GM12878 (cell line): ENCODE measurements around the gene TRPC1. TPM values are rescaled to one million over a fixed set of nuclear protein-coding genes. Genes with fewer than 3 reads are reported as not detected.

ENCODE experiments used
- ATAC-seq: fragments of 200-7000 bp; cut with Tn5 transposase; 3 replicates; pipeline ENCODE4 v1.9.1; 2020; ENCODE audit warnings: mild to moderate bottlenecking, moderate library complexity
- BruUV-seq: library from RNA; stranded (reverse); fragments of 400-500 nt; replicated peaks from 2 replicates; lab custom pipeline; 2021; lab: Mats Ljungman, UMichigan
- CTCF ChIA-PET: fragments of 300-600 bp; sonication (Branson Sonifier 250); formaldehyde crosslinking; extraction: SDS; loops from one replicate; lab custom pipeline; 2021; ENCODE audit warnings: inconsistent platforms; lab: Yijun Ruan, JAX
- POLR2A ChIA-PET: fragments of 350-600 bp; formaldehyde crosslinking; extraction: SDS; loops from one replicate; lab custom pipeline; 2021; ENCODE audit warnings: inconsistent platforms; lab: Charles Lee
- RAD21 ChIA-PET: fragments of 300-600 bp; sonication (Branson Sonifier 250); formaldehyde crosslinking; loops from one replicate; lab custom pipeline; 2023; ENCODE audit warnings: antibody characterized with exemption; ENCODE audit not compliant: unreplicated experiment; lab: Charles Lee
- SMC1A ChIA-PET: fragments of 300-600 bp; sonication (Branson Sonifier 250); formaldehyde crosslinking; loops from one replicate; lab custom pipeline; 2023; ENCODE audit not compliant: unreplicated experiment, uncharacterized antibody; lab: Charles Lee
- DNase-seq: peaks from one replicate; pipeline ENCODE4 v3.0.0-alpha.2; 2011; ENCODE audit warnings: low read depth, low spot score
- FAIRE-seq: peaks from 3 replicates; lab custom pipeline; 2011; peaks lifted over from hg19 to GRCh38; lab: Jason Lieb, UNC
- H2AFZ ChIP-seq: 2 replicates; pipeline ENCODE4 v1.6.0; 2011; ENCODE audit warnings: low read depth, low read length, control low read depth; ENCODE audit not compliant: control insufficient read depth
- H3K27ac ChIP-seq: 2 replicates; pipeline ENCODE4 v1.5.1; 2011; ENCODE audit warnings: control low read depth; ENCODE audit not compliant: control insufficient read depth, insufficient read depth
- H3K27me3 ChIP-seq, 2 experiments: replicated peaks in 1 of 2; 2 replicates each; pipeline versions ENCODE4 v1.6.0 to v1.6.1; 2011; ENCODE audit warnings: low read length in 1 of 2; ENCODE audit not compliant: control insufficient read depth in 2 of 2, insufficient read depth in 2 of 2
- H3K36me3 ChIP-seq, 2 experiments: 2 replicates each; pipeline ENCODE4 v1.5.1; 2011; ENCODE audit warnings: low read length in 1 of 2; ENCODE audit not compliant: control insufficient read depth in 2 of 2, insufficient read depth in 2 of 2
- H3K4me1 ChIP-seq: 2 replicates; pipeline ENCODE4 v1.6.1; 2011; ENCODE audit warnings: mild to moderate bottlenecking, low read length, moderate library complexity, mixed read lengths; ENCODE audit not compliant: control insufficient read depth, insufficient read depth
- H3K4me2 ChIP-seq: 2 replicates; pipeline ENCODE4 v1.6.0; 2011; ENCODE audit warnings: control low read depth; ENCODE audit not compliant: control insufficient read depth, insufficient read depth
- H3K4me3 ChIP-seq: fragments of 200-600 bp; sonication (generic); 2 replicates; pipeline ENCODE4 v1.5.1; 2016
- H3K79me2 ChIP-seq: 2 replicates; pipeline ENCODE4 v1.6.0; 2011; ENCODE audit warnings: low read length; ENCODE audit not compliant: control insufficient read depth, insufficient read depth
- H3K9ac ChIP-seq: 2 replicates; pipeline ENCODE4 v1.8.0; 2011; ENCODE audit warnings: low read length, control low read depth, mixed read lengths; ENCODE audit not compliant: control insufficient read depth, insufficient read depth
- H3K9me3 ChIP-seq: replicated peaks from 3 replicates; pipeline ENCODE4 v1.5.1; 2011; ENCODE audit warnings: mild to moderate bottlenecking, low read length; ENCODE audit not compliant: control insufficient read depth, insufficient read depth
- H4K20me1 ChIP-seq: 2 replicates; pipeline ENCODE4 v1.6.0; 2011; ENCODE audit not compliant: control insufficient read depth, insufficient read depth
- ATF3 ChIP-seq: IDR thresholded peaks from 2 replicates; pipeline ENCODE4 v1.6.1; 2011; ENCODE audit warnings: low read depth, mild to moderate bottlenecking, low read length, moderate library complexity, borderline replicate concordance; ENCODE audit errors: extremely low read depth
- BCL11A ChIP-seq: IDR thresholded peaks from 2 replicates; pipeline ENCODE4 v1.6.1; 2011; ENCODE audit warnings: low read depth, low read length
- CBX3 ChIP-seq: fragments of 200-600 bp; sonication (generic); IDR thresholded peaks from 2 replicates; pipeline ENCODE4 v1.6.1; 2016; ENCODE audit warnings: low read depth, borderline replicate concordance
- CEBPB ChIP-seq, 2 experiments: fragments of 150-350 bp in 1 of 2; IDR thresholded peaks; 2 replicates each; pipeline ENCODE4 v1.6.1; 2012 to 2014; ENCODE audit warnings: low read depth in 2 of 2, low read length in 2 of 2, borderline replicate concordance in 1 of 2, inconsistent platforms in 1 of 2
- CHD1 ChIP-seq: IDR thresholded peaks from 2 replicates; pipeline ENCODE4 v1.6.1; 2012; ENCODE audit warnings: low read depth, low read length, improper control_type of control experiment
- EGR1 ChIP-seq, 2 experiments: IDR thresholded peaks; 1 replicate in 1 of 2; 2 replicates in 1 of 2; pipeline ENCODE4 v1.6.1; 2011 to 2012; ENCODE audit warnings: low read depth in 2 of 2, low read length in 2 of 2, borderline replicate concordance in 1 of 2, mild to moderate bottlenecking in 1 of 2, moderate library complexity in 1 of 2
- FOXM1 ChIP-seq: IDR thresholded peaks from 2 replicates; pipeline ENCODE4 v1.6.1; 2012; ENCODE audit warnings: low read depth, mild to moderate bottlenecking, inconsistent platforms, low read length, moderate library complexity
- HDGF ChIP-seq: fragments of 450-650 bp; IDR thresholded peaks from 2 replicates; pipeline ENCODE4 v1.6.1; 2016; ENCODE audit warnings: antibody characterized with exemption
- IRF4 ChIP-seq: IDR thresholded peaks from 2 replicates; pipeline ENCODE4 v1.6.1; 2011; ENCODE audit warnings: low read depth, low read length
- JUNB ChIP-seq: IDR thresholded peaks from 2 replicates; pipeline ENCODE4 v1.6.1; 2016; ENCODE audit warnings: antibody characterized with exemption, mild to moderate bottlenecking
- MTA2 ChIP-seq: fragments of 450-650 bp; IDR thresholded peaks from 2 replicates; pipeline ENCODE4 v1.6.1; 2016; ENCODE audit warnings: low read depth, mild to moderate bottlenecking, moderate library complexity
- NFXL1 ChIP-seq: fragments of 450-650 bp; IDR thresholded peaks from 2 replicates; pipeline ENCODE4 v1.6.1; 2017; ENCODE audit warnings: antibody characterized with exemption, mild to moderate bottlenecking, borderline replicate concordance
- RAD51 ChIP-seq: fragments of 450-650 bp; IDR thresholded peaks from 2 replicates; pipeline ENCODE4 v1.6.1; 2016; ENCODE audit warnings: moderate library complexity, mild to moderate bottlenecking, inconsistent platforms
- TBL1XR1 ChIP-seq: IDR thresholded peaks from 2 replicates; pipeline ENCODE4 v1.6.1; 2012; ENCODE audit warnings: low read depth, low read length, improper control_type of control experiment
- ZBTB33 ChIP-seq: fragments of 450-650 bp; IDR thresholded peaks from 2 replicates; pipeline ENCODE4 v1.6.1; 2017; ENCODE audit warnings: mild to moderate bottlenecking
- in situ Hi-C: fragments of 300-500 bp; cut with MboI; formaldehyde crosslinking; loops from 9 replicates; pipeline ENCODE4 v1.14.3; 2018; ENCODE audit warnings: mixed read lengths
- intact Hi-C: fragments of 100-400 bp; cut with micrococcal nuclease; formaldehyde crosslinking; loops from one replicate; pipeline ENCODE4 v1.14.2; 2022; ENCODE audit not compliant: unreplicated experiment
- polyA plus RNA-seq, 11 experiments: library from polyadenylated mRNA; depleted of rRNA in 4 of 11; unstranded in 6 of 11; stranded (reverse) in 5 of 11; fragments of >200 nt; fragmentation: Nextera tagmentation in 4 of 11; fragmentation: Illumina TruSeq in 1 of 11; extraction: Ambion mirVana in 4 of 11; extraction: Trizol in 1 of 11; gene quantifications; 1 replicate in 1 of 11; 2 replicates in 10 of 11; pipeline versions ENCODE4 v1.2.1 to v1.2.3, GENCODE V29; 2011 to 2016; ENCODE audit warnings: inconsistent platforms in 2 of 11, missing spikeins in 2 of 11, low read depth in 1 of 11
- total RNA-seq, 4 experiments: library from RNA; depleted of rRNA in 3 of 4; stranded (reverse); fragments of >200 nt in 3 of 4; fragmentation: Illumina TruSeq in 1 of 4; extraction: Trizol in 1 of 4; gene quantifications; 2 replicates each; pipeline versions ENCODE4 v1.2.1 to v1.2.3, GENCODE V29; 2013 to 2021
- TF ChIP-seq, protein P1 (sequence below): IDR thresholded peaks from 2 replicates; pipeline ENCODE4 v1.6.1; 2012; ENCODE audit warnings: low read depth, low read length, improper control_type of control experiment

The TRPC1 gene
- total and polyA plus RNA-seq, 10 of the 15 experiments (the other 5 are each of a cell fraction or from before 2014, with no cell fraction given), result 0.05 to 2.9 (median 0.17) TPM

GRCh38 chr3:142819179-142819578 is 95.3 kb downstream of the TRPC1 start:
- no peaks in the 10 kb centered on the region for H3K4me1 ChIP-seq
- H3K9ac ChIP-seq, result no peak overlapping the region
- no peak overlapping the region for H3K27ac ChIP-seq
- H3K27me3 ChIP-seq, result no peaks in the 10 kb centered on the region; a peak in 2 of 4 replicates
- intact Hi-C loops, result no loop called here
- no peak overlapping the region for H2AFZ ChIP-seq
- no peak for FAIRE-seq
- H3K4me3 ChIP-seq, result no peak overlapping the region
- H3K9me3 ChIP-seq, result no peaks in the 10 kb centered on the region
- DNase-seq, result no peak
- ChIA-PET SMC1A (no interaction called here), CTCF (interaction anchor here (2.8 kb wide), 1 partner anchor 10 kb away, joined by 16 read pairs; no protein-coding TSS in a partner anchor), RAD21 (interaction anchor here (1.1 kb wide), 1 partner anchor 9 kb away, joined by 5 read pairs; no protein-coding TSS in a partner anchor), POLR2A (no interaction called here)
- H3K4me2 ChIP-seq, result no peak overlapping the region
- in situ Hi-C loops, result no loop called here
- no peaks in the 10 kb centered on the region for H3K36me3 ChIP-seq
- no TSS peak for BruUV-seq
- H4K20me1 ChIP-seq, result no peaks in the 10 kb centered on the region
- TF ChIP-seq, protein P1, sequence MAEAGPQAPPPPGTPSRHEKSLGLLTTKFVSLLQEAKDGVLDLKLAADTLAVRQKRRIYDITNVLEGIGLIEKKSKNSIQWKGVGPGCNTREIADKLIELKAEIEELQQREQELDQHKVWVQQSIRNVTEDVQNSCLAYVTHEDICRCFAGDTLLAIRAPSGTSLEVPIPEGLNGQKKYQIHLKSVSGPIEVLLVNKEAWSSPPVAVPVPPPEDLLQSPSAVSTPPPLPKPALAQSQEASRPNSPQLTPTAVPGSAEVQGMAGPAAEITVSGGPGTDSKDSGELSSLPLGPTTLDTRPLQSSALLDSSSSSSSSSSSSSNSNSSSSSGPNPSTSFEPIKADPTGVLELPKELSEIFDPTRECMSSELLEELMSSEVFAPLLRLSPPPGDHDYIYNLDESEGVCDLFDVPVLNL, result no peak
- no peak for TF ChIP-seq NFXL1
- TF ChIP-seq TBL1XR1, result no peak
- no peak for TF ChIP-seq IRF4
- TF ChIP-seq CBX3, result no peak
- no peak for TF ChIP-seq CHD1
- no peak for TF ChIP-seq EGR1 (IDR thresholded peaks at IDR 0.05; ENCODE audit: borderline replicate concordance in 1 of 2, low read depth in 2 of 2, low read length in 2 of 2)
- TF ChIP-seq MTA2, result no peak
- TF ChIP-seq BCL11A, result no peak
- no peak for TF ChIP-seq RAD51
- no peak for TF ChIP-seq JUNB
- TF ChIP-seq FOXM1, result no peak
- TF ChIP-seq ZBTB33, result no peak
- TF ChIP-seq HDGF, result no peak
- no peak for TF ChIP-seq ATF3
- TF ChIP-seq CEBPB (IDR thresholded peaks at IDR 0.05; ENCODE audit: borderline replicate concordance in 1 of 2, low read depth in 2 of 2, low read length in 2 of 2), result no peak
- no peaks in the 10 kb centered on the region for H3K79me2 ChIP-seq
- no peak for ATAC-seq
